Liver (tissue), 3 donors: Measurements from ENCODE around the gene ASB8.

ENCODE experiments used
- HNF4A ChIP-seq, 2 donors: conservative IDR thresholded peaks; 2 replicates each; pipeline ENCODE4 v1.6.1; 2016; ENCODE audit warnings: antibody characterized with exemption in 2 of 2, mild to moderate bottlenecking in 2 of 2
- RXRA ChIP-seq, 2 donors: IDR thresholded peaks; 2 replicates each; pipeline ENCODE4 v1.6.1; 2017 to 2018; ENCODE audit warnings: antibody characterized with exemption in 2 of 2, mild to moderate bottlenecking in 1 of 2
- YY1 ChIP-seq: IDR thresholded peaks from 2 replicates; pipeline ENCODE4 v1.6.1; 2016; ENCODE audit warnings: antibody characterized with exemption, mild to moderate bottlenecking
- ZBTB33 ChIP-seq: IDR thresholded peaks from 2 replicates; pipeline ENCODE4 v1.6.1; 2016; ENCODE audit warnings: antibody characterized with exemption
- TF ChIP-seq, protein P1 (sequence below): IDR thresholded peaks from 2 replicates; pipeline ENCODE4 v1.6.1; 2016; ENCODE audit warnings: antibody characterized with exemption, mild to moderate bottlenecking
- TF ChIP-seq, protein P2 (sequence below): fragments of 150-350 bp; IDR thresholded peaks from 2 replicates; pipeline ENCODE4 v1.5.1; 2017; ENCODE audit warnings: improper control_type of control experiment, low read depth, low read length; ENCODE audit not compliant: missing input control
- donor health status: healthy.
- donor health status: healthy.

- TF ChIP-seq RXRA (IDR thresholded peaks at IDR 0.05) (no peak), ZBTB33 (no peak), YY1 (no peak), HNF4A (conservative IDR thresholded peaks at IDR 0.05) (no peak)
- TF ChIP-seq, protein P1, sequence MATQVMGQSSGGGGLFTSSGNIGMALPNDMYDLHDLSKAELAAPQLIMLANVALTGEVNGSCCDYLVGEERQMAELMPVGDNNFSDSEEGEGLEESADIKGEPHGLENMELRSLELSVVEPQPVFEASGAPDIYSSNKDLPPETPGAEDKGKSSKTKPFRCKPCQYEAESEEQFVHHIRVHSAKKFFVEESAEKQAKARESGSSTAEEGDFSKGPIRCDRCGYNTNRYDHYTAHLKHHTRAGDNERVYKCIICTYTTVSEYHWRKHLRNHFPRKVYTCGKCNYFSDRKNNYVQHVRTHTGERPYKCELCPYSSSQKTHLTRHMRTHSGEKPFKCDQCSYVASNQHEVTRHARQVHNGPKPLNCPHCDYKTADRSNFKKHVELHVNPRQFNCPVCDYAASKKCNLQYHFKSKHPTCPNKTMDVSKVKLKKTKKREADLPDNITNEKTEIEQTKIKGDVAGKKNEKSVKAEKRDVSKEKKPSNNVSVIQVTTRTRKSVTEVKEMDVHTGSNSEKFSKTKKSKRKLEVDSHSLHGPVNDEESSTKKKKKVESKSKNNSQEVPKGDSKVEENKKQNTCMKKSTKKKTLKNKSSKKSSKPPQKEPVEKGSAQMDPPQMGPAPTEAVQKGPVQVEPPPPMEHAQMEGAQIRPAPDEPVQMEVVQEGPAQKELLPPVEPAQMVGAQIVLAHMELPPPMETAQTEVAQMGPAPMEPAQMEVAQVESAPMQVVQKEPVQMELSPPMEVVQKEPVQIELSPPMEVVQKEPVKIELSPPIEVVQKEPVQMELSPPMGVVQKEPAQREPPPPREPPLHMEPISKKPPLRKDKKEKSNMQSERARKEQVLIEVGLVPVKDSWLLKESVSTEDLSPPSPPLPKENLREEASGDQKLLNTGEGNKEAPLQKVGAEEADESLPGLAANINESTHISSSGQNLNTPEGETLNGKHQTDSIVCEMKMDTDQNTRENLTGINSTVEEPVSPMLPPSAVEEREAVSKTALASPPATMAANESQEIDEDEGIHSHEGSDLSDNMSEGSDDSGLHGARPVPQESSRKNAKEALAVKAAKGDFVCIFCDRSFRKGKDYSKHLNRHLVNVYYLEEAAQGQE = no peak
- TF ChIP-seq, protein P2, sequence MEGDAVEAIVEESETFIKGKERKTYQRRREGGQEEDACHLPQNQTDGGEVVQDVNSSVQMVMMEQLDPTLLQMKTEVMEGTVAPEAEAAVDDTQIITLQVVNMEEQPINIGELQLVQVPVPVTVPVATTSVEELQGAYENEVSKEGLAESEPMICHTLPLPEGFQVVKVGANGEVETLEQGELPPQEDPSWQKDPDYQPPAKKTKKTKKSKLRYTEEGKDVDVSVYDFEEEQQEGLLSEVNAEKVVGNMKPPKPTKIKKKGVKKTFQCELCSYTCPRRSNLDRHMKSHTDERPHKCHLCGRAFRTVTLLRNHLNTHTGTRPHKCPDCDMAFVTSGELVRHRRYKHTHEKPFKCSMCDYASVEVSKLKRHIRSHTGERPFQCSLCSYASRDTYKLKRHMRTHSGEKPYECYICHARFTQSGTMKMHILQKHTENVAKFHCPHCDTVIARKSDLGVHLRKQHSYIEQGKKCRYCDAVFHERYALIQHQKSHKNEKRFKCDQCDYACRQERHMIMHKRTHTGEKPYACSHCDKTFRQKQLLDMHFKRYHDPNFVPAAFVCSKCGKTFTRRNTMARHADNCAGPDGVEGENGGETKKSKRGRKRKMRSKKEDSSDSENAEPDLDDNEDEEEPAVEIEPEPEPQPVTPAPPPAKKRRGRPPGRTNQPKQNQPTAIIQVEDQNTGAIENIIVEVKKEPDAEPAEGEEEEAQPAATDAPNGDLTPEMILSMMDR = no peak
Measured at GRCh38 chr12:48132826-48133225, 24.5 kb downstream of the ASB8 start.
